Stimulated activated CD4-positive, alpha-beta T cell treated with anti-CD3 and anti-CD28 coated beads, Interleukin-2, amount 100 ng/mL, for 4 hours (primary cell): Measurements from ENCODE around the gene STX1B.
"Not testable (repeated sequence)": the region's sequence is repeated elsewhere in the genome, so short reads cannot be mapped to it uniquely, and the experiment has no call there.

Source experiments
- DNase-seq: peaks from one replicate; pipeline ENCODE4 v3.0.0-alpha.2; 2020; ENCODE audit warnings: low read depth

The STX1B gene

GRCh38 chr16:30951750-30952149 lies 58.7 kb downstream of the STX1B start:
- DNase-seq = no peak

- DNase-seq = no peak
Measured at GRCh38 chr16:30951193-30951592, 59.2 kb downstream of the STX1B start.

GRCh38 chr16:30950516-30951065 lies 59.8 kb downstream of the STX1B start:
- DNase-seq = no peak

GRCh38 chr16:30949650-30950515 lies 60.6 kb downstream of the STX1B start:
- DNase-seq = no peak

- peak; percentile 22 for DNase-seq
Measured at GRCh38 chr16:30948667-30949649, 61.5 kb downstream of the STX1B start, which contains the start of gene ORAI3. Gene ORAI3, plus strand, starts transcription at chr16:30949068. Its CDS starts 222 bp downstream, at chr16:30949290.

GRCh38 chr16:30947859-30948666 lies 62.4 kb downstream of the STX1B start:
- DNase-seq = no peak

- no peak for DNase-seq
Measured at GRCh38 chr16:30947541-30947858, 62.9 kb downstream of the STX1B start.

GRCh38 chr16:30946671-30947540 lies 63.5 kb downstream of the STX1B start:
- DNase-seq = no peak

- DNase-seq = no peak
Measured at GRCh38 chr16:30944352-30944751, 66.1 kb downstream of the STX1B start.

GRCh38 chr16:30942426-30942806 lies 68.0 kb downstream of the STX1B start:
- no peak for DNase-seq

- peak; percentile 44 for DNase-seq
Measured at GRCh38 chr16:30941600-30942425, 68.6 kb downstream of the STX1B start.

GRCh38 chr16:30939571-30939970 lies 70.9 kb downstream of the STX1B start:
- not testable (repeated sequence) for DNase-seq
